Gastroesophageal sphincter (tissue), 3 donors: ENCODE data around the gene CDC7.
A peak's percentile ranks its signal among the peaks of the same experiment; 100 is the strongest.

ENCODE experiments used
- EP300 ChIP-seq: sonication (generic); formaldehyde crosslinking; IDR thresholded peaks from one replicate; pipeline ENCODE4 v1.6.1; 2017; ENCODE audit warnings: antibody characterized with exemption, mild to moderate bottlenecking
- POLR2A ChIP-seq, 2 donors: fragments of 450-650 bp; IDR thresholded peaks; one replicate each; pipeline ENCODE4 v1.6.1; 2017; ENCODE audit warnings: antibody characterized with exemption in 2 of 2, mild to moderate bottlenecking in 2 of 2, moderate library complexity in 1 of 2
- POLR2AphosphoS5 ChIP-seq: sonication (generic); formaldehyde crosslinking; IDR thresholded peaks from one replicate; pipeline ENCODE4 v1.6.1; 2017; ENCODE audit warnings: antibody characterized with exemption
- TF ChIP-seq, protein P1 (sequence below), 4 experiments: fragments of 200-600 bp in 2 of 4; fragments of 450-650 bp in 2 of 4; sonication (generic) in 1 of 4; IDR thresholded peaks; one replicate each; pipeline ENCODE4 v1.5.1; 2017 to 2019; ENCODE audit warnings: antibody characterized with exemption in 4 of 4, mild to moderate bottlenecking in 2 of 4, moderate library complexity in 2 of 4

DNA sequence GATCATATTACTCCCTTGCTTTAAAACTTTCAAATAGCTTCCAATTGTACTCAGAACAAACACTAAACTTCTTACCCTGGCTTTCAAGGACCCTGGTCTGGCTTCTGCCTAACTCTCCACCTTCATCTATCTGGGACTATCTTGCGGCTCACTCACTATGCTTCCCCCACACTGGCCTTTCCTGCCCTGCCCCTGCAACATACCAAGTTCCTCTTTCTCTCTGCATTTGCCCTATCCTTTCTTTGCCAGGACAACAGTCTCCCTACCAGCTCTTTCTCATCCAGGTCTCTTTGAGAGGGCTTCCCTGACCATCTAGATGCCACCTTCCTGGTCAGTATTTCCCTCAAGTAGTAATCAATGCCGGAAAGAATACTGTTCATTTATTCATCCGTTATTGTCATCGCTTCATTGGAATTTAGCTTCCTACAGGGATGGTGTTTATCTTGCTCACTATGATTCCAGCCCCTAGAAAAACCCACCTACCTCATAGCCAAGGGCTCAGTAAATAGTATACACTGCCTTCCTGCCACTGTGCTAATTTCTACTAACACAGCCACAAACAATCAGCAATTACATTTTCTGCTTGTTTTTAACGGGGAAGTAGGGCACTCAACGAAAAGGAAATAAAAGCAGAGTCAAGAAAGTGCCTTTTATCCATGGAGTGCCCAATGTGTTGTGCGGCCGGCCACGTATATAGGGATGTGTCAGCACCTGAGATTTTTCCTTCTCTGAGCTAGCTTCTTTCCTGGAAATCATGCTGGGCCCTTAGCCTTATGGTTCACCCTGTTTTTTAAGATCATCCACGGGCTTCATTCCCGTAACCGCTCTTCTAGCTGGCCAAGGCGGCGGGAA lies 521 bp upstream of the CDC7 start:
- TF ChIP-seq POLR2A (IDR thresholded peaks at IDR 0.05) (no peak), POLR2AphosphoS5 (peak; percentile 95), EP300 (no peak)
- TF ChIP-seq, protein P1, sequence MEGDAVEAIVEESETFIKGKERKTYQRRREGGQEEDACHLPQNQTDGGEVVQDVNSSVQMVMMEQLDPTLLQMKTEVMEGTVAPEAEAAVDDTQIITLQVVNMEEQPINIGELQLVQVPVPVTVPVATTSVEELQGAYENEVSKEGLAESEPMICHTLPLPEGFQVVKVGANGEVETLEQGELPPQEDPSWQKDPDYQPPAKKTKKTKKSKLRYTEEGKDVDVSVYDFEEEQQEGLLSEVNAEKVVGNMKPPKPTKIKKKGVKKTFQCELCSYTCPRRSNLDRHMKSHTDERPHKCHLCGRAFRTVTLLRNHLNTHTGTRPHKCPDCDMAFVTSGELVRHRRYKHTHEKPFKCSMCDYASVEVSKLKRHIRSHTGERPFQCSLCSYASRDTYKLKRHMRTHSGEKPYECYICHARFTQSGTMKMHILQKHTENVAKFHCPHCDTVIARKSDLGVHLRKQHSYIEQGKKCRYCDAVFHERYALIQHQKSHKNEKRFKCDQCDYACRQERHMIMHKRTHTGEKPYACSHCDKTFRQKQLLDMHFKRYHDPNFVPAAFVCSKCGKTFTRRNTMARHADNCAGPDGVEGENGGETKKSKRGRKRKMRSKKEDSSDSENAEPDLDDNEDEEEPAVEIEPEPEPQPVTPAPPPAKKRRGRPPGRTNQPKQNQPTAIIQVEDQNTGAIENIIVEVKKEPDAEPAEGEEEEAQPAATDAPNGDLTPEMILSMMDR (IDR thresholded peaks at IDR 0.05), result no peak
